Measurements from ENCODE around the gene ZNF32. TPM values are rescaled to one million over a fixed set of nuclear protein-coding genes. Genes with fewer than 3 reads are reported as not detected.
A peak's percentile ranks its signal among the peaks of the same experiment; 100 is the strongest.

Gene ZNF32
- total RNA-seq, 1 donor from 2014 or later = 48.8 TPM

DNA sequence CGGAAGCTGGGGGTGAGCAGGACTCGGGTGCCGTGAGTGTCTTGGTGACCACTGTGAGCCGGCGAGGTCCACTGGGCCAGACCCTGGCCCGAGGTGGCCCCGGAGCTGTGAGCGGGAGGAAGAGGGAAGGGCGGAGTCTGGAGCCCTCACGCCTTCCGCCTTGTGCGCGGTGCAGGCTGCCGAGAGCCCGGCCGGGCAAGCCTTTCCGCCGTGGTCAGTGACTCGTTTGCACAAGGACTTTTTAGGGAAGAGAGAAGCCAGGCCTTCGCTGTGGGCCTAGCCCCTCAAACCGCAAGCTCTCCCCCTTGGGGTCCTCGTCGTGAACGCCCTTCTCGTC is 40.9 kb upstream of the ZNF32 start:
- Mint-ChIP-seq H3K36me3 (ENCODE audit: unreplicated experiment) (no peaks in the 10 kb centered on the region), H3K9me3 (ENCODE audit: unreplicated experiment) (no peaks in the 10 kb centered on the region), H3K4me1 (ENCODE audit: unreplicated experiment) (peaks cover 13% of the 10 kb centered on the region), H3K4me3 (ENCODE audit: unreplicated experiment) (peak overlapping the region; percentile 82), H3K27ac (ENCODE audit: unreplicated experiment) (no peak overlapping the region), H3K27me3 (ENCODE audit: unreplicated experiment) (peaks cover 16% of the 10 kb centered on the region)
- TF ChIP-seq, protein P1, sequence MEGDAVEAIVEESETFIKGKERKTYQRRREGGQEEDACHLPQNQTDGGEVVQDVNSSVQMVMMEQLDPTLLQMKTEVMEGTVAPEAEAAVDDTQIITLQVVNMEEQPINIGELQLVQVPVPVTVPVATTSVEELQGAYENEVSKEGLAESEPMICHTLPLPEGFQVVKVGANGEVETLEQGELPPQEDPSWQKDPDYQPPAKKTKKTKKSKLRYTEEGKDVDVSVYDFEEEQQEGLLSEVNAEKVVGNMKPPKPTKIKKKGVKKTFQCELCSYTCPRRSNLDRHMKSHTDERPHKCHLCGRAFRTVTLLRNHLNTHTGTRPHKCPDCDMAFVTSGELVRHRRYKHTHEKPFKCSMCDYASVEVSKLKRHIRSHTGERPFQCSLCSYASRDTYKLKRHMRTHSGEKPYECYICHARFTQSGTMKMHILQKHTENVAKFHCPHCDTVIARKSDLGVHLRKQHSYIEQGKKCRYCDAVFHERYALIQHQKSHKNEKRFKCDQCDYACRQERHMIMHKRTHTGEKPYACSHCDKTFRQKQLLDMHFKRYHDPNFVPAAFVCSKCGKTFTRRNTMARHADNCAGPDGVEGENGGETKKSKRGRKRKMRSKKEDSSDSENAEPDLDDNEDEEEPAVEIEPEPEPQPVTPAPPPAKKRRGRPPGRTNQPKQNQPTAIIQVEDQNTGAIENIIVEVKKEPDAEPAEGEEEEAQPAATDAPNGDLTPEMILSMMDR (IDR thresholded peaks at IDR 0.05) = no peak
- DNase-seq (ENCODE audit: extremely low spot score, unreplicated experiment) = no peak

DNA sequence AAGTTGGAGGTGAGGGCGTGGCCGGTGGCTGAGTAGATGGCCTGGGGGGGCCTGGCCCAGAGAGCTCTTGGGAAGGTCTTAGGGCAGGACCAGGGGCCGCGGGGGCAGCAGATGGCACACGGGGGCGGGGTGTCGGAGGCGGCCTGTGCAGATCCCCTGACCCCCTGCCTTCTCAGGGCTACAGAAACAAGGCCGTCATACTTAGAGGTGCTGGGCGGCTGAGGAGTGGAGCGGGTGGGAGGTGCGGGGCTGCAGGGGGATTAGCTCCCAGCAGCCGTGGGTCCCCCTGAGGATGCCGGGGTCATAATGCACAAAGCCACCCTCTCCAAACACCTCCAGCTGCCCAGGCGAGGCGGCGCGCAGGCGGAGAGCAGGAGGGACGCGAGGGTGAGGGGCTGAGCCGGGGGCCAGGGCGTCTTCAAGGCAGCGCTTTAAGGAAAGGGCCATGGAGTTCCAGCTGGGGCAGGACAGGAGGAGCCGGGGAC is 40.4 kb upstream of the ZNF32 start:
- Mint-ChIP-seq H3K4me3 (ENCODE audit: unreplicated experiment) (no peak overlapping the region), H3K27me3 (ENCODE audit: unreplicated experiment) (peaks cover 16% of the 10 kb centered on the region)

DNA sequence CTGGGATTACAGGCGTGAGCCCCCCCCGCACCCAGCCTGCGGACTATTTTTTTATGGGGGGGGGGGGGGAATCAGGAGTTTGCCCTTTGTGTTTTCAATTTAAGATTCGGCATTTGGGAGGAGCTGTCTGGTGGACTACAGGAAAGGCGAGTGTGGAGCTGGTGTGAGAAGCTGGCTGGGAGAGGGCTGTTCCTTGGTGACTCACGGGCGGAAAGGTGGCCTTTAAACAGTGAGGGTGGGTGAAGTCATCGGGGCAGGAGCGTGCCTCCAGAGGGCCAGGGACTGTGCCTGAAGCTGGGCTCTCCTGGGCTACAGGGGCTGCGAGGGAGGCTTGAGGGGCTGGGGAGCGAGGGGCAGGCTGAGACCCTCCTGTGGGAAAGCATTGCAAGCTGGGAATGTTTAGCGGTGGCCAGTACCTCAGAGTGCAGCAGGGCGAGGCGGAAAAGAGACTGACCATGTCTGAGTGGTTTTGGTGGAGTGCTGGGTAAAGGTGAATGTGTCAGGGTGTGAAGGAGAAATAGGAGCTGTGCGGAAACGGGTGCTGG is 39.7 kb upstream of the ZNF32 start:
- no peak overlapping the region for H3K27ac Mint-ChIP-seq (ENCODE audit: unreplicated experiment)
- H3K27me3 Mint-ChIP-seq (ENCODE audit: unreplicated experiment) = peaks cover 19% of the 10 kb centered on the region
- peaks cover 13% of the 10 kb centered on the region for H3K4me1 Mint-ChIP-seq (ENCODE audit: unreplicated experiment)
- no peaks in the 10 kb centered on the region for H3K9me3 Mint-ChIP-seq (ENCODE audit: unreplicated experiment)
- peak overlapping the region; percentile 7 for H3K4me3 Mint-ChIP-seq (ENCODE audit: unreplicated experiment)
- H3K36me3 Mint-ChIP-seq (ENCODE audit: unreplicated experiment) = no peaks in the 10 kb centered on the region
- DNase-seq (ENCODE audit: extremely low spot score, unreplicated experiment) = no peak
- TF ChIP-seq, protein P1 (IDR thresholded peaks at IDR 0.05) = no peak

More for the DNA sequence above, 40.4 kb upstream of the ZNF32 start:
- no peak overlapping the region for H3K27ac Mint-ChIP-seq (ENCODE audit: unreplicated experiment)
- TF ChIP-seq, protein P1 (IDR thresholded peaks at IDR 0.05) = no peak
- no peaks in the 10 kb centered on the region for H3K9me3 Mint-ChIP-seq (ENCODE audit: unreplicated experiment)
- H3K36me3 Mint-ChIP-seq (ENCODE audit: unreplicated experiment) = no peaks in the 10 kb centered on the region
- no peak for DNase-seq (ENCODE audit: extremely low spot score, unreplicated experiment)
- H3K4me1 Mint-ChIP-seq (ENCODE audit: unreplicated experiment) = peaks cover 13% of the 10 kb centered on the region

DNA sequence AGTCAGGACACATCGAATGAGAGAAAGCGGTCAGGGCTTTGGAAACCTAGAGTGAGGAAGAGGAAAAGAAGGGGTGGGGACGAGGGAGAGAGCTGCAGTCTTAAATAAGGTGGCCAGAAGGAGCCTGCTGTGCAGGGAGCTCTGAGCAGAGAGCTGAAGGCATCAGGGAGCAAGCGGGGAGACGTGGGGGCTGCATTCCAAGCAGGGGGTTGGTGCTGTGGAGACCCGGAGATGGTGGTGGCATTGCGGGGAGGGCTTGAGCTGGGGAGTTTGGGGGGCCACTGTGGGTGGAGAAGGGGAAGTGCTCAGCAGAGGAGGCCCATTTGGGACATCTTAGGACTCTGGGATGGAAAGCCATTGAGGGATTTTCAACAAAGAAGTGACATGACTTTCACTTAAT is 38.7 kb upstream of the ZNF32 start:
- peaks cover 19% of the 10 kb centered on the region for H3K27me3 Mint-ChIP-seq (ENCODE audit: unreplicated experiment)
- no peak overlapping the region for H3K4me3 Mint-ChIP-seq (ENCODE audit: unreplicated experiment)
- H3K36me3 Mint-ChIP-seq (ENCODE audit: unreplicated experiment) = no peaks in the 10 kb centered on the region
- peaks cover 18% of the 10 kb centered on the region for H3K4me1 Mint-ChIP-seq (ENCODE audit: unreplicated experiment)
- H3K27ac Mint-ChIP-seq (ENCODE audit: unreplicated experiment) = no peak overlapping the region
- no peaks in the 10 kb centered on the region for H3K9me3 Mint-ChIP-seq (ENCODE audit: unreplicated experiment)
- TF ChIP-seq, protein P1 (IDR thresholded peaks at IDR 0.05) = no peak
- DNase-seq (ENCODE audit: extremely low spot score, unreplicated experiment) = no peak

DNA sequence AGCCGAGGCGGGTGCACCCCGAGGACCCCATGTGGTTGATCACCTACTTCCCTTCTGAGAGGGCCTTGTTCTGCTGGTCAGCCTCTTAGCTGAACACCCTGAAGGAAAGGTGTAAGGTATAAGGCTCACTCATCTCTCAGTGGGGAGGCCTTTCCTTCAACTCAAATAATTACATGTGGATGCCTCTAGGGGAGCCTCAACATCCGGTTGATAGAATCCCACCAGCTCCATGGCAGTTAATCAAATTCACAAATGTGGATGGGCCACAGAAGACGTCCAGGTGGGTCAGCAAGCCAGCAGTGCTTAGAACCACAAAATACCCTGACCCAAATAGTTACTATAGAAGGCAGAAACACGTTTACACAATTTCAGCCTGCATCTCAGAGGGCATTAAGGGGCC is 37.7 kb upstream of the ZNF32 start:
- Mint-ChIP-seq H3K9me3 (ENCODE audit: unreplicated experiment) (no peaks in the 10 kb centered on the region), H3K4me3 (ENCODE audit: unreplicated experiment) (no peak overlapping the region), H3K27me3 (ENCODE audit: unreplicated experiment) (peaks cover 22% of the 10 kb centered on the region), H3K4me1 (ENCODE audit: unreplicated experiment) (peaks cover 16% of the 10 kb centered on the region), H3K27ac (ENCODE audit: unreplicated experiment) (no peak overlapping the region), H3K36me3 (ENCODE audit: unreplicated experiment) (no peaks in the 10 kb centered on the region)
- DNase-seq (ENCODE audit: extremely low spot score, unreplicated experiment) = no peak
- TF ChIP-seq, protein P1 (IDR thresholded peaks at IDR 0.05) = no peak

Measured in osteocyte (in vitro differentiated cells).